HCT116 (cell line): ENCODE data around the gene ADARB2. TPM values are rescaled to one million over a fixed set of nuclear protein-coding genes. Genes with fewer than 3 reads are reported as not detected.

Experiments
- ATAC-seq: fragments of 200-7000 bp; cut with Tn5 transposase; 2 replicates; pipeline ENCODE4 v1.9.1; 2020; ENCODE audit warnings: mild to moderate bottlenecking, moderate library complexity
- BruUV-seq: library from RNA; stranded (reverse); fragments of 400-500 nt; replicated peaks from 2 replicates; lab custom pipeline; 2021; lab: Mats Ljungman, UMichigan
- CTCF ChIA-PET: fragments of 300-600 bp; sonication (Branson Sonifier 250); formaldehyde crosslinking; loops from one replicate; lab custom pipeline; 2021; ENCODE audit warnings: antibody characterized with exemption; lab: Charles Lee
- POLR2A ChIA-PET: fragments of 300-600, 350-600 bp; sonication (Branson Sonifier 250); formaldehyde crosslinking; loops from one replicate; lab custom pipeline; 2021; ENCODE audit warnings: antibody characterized with exemption; lab: Charles Lee
- RAD21 ChIA-PET, 2 experiments: fragments of 300-600 bp; sonication (Branson Sonifier 250); formaldehyde crosslinking; loops; one replicate each; lab custom pipeline; 2023; ENCODE audit warnings: low total read pairs in 2 of 2; ENCODE audit not compliant: uncharacterized antibody in 2 of 2, unreplicated experiment in 2 of 2, low non-redundant PET in 1 of 2; lab: Charles Lee
- DNase-seq: peaks from one replicate; pipeline ENCODE4 v3.0.0-alpha.2; 2010; ENCODE audit warnings: low read depth, low spot score
- H2AFZ ChIP-seq: fragments of 200-600 bp; shearing (Covaris generic), sonication (generic); 2 replicates; pipeline ENCODE4 v1.6.1; 2017; ENCODE audit warnings: low read depth, mixed run types, mixed read lengths, antibody characterized with exemption, low read length; ENCODE audit not compliant: poor library complexity, severe bottlenecking
- H3K27ac ChIP-seq: 2 replicates; pipeline ENCODE4 v1.5.1; 2012; ENCODE audit warnings: low read depth, low read length
- H3K27me3 ChIP-seq: fragments of 200-600 bp; sonication (generic); 2 replicates; pipeline ENCODE4 v1.6.1; 2016; ENCODE audit warnings: mixed run types, low read length, mixed read lengths; ENCODE audit not compliant: insufficient read depth
- H3K36me3 ChIP-seq, 2 experiments: fragments of 200-500 bp in 1 of 2; fragments of 200-600 bp in 1 of 2; sonication (Bioruptor generic) in 1 of 2; sonication (generic) in 1 of 2; 2 replicates each; pipeline versions ENCODE4 v1.5.1 to v1.6.1; 2014 to 2016; ENCODE audit warnings: low read length in 2 of 2, inconsistent platforms in 1 of 2, mixed read lengths in 1 of 2, mixed run types in 1 of 2; ENCODE audit not compliant: insufficient read depth in 2 of 2, control insufficient read depth in 1 of 2
- H3K4me1 ChIP-seq, 2 experiments: fragments of 200-600 bp in 1 of 2; sonication (generic) in 1 of 2; 2 replicates each; pipeline versions ENCODE4 v1.5.1 to v1.6.1; 2012 to 2017; ENCODE audit warnings: low read length in 2 of 2, inconsistent platforms in 1 of 2, mild to moderate bottlenecking in 1 of 2, mixed read lengths in 1 of 2, mixed run types in 1 of 2, moderate library complexity in 1 of 2; ENCODE audit not compliant: insufficient read depth in 2 of 2, control insufficient read depth in 1 of 2
- H3K4me2 ChIP-seq: fragments of 200-600 bp; sonication (generic); 2 replicates; pipeline ENCODE4 v1.6.1; 2017; ENCODE audit warnings: mixed run types, low read length, mixed read lengths
- H3K4me3 ChIP-seq, 2 experiments: fragments of 200-600 bp in 1 of 2; sonication (generic) in 1 of 2; replicated peaks in 1 of 2; 2 replicates each; pipeline ENCODE4 v1.5.1; 2011 to 2016; ENCODE audit warnings: low read length in 2 of 2, control low read depth in 1 of 2, low read depth in 1 of 2, mild to moderate bottlenecking in 1 of 2, mixed read lengths in 1 of 2, mixed run types in 1 of 2
- H3K79me2 ChIP-seq: fragments of 200-600 bp; sonication (generic); 2 replicates; pipeline ENCODE4 v1.6.1; 2017; ENCODE audit warnings: mild to moderate bottlenecking, mixed run types, low read length, moderate library complexity, mixed read lengths; ENCODE audit not compliant: insufficient read depth
- H3K9ac ChIP-seq: fragments of 200-600 bp; sonication (generic); 2 replicates; pipeline ENCODE4 v1.6.1; 2016; ENCODE audit warnings: low read length, mixed read lengths
- H3K9me2 ChIP-seq: fragments of 200-600 bp; sonication (generic), shearing (Covaris generic); 2 replicates; pipeline ENCODE4 v1.6.1; 2017; ENCODE audit warnings: mixed run types, mild to moderate bottlenecking, moderate library complexity; ENCODE audit not compliant: insufficient read depth
- H3K9me3 ChIP-seq, 2 experiments: fragments of 200-500 bp in 1 of 2; fragments of 200-600 bp in 1 of 2; sonication (Bioruptor generic) in 1 of 2; sonication (generic) in 1 of 2; 2 replicates each; pipeline ENCODE4 v1.6.1; 2014 to 2017; ENCODE audit warnings: low read length in 2 of 2, mixed read lengths in 2 of 2, inconsistent platforms in 1 of 2, low read depth in 1 of 2, mild to moderate bottlenecking in 1 of 2, mixed run types in 1 of 2, moderate library complexity in 1 of 2; ENCODE audit not compliant: control insufficient read depth in 1 of 2, insufficient read depth in 1 of 2
- H4K20me1 ChIP-seq: fragments of 200-600 bp; sonication (generic), shearing (Covaris generic); 2 replicates; pipeline ENCODE4 v1.6.1; 2017; ENCODE audit warnings: mixed run types, mild to moderate bottlenecking, moderate library complexity; ENCODE audit not compliant: insufficient read depth
- CBX3 ChIP-seq: IDR thresholded peaks from 2 replicates; pipeline ENCODE4 v1.6.1; 2012; ENCODE audit warnings: low read depth
- CEBPB ChIP-seq: IDR thresholded peaks from 2 replicates; pipeline ENCODE4 v1.6.1; 2012; ENCODE audit warnings: low read depth
- EGR1 ChIP-seq: IDR thresholded peaks from 2 replicates; pipeline ENCODE4 v1.6.1; 2012; ENCODE audit warnings: low read depth
- ELF1 ChIP-seq: IDR thresholded peaks from 2 replicates; pipeline ENCODE4 v1.6.1; 2012; ENCODE audit warnings: low read depth, borderline replicate concordance
- EZH2 ChIP-seq: fragments of 200-600 bp; sonication (generic); IDR thresholded peaks from 2 replicates; pipeline ENCODE4 v1.6.1; 2017; ENCODE audit warnings: antibody characterized with exemption, mixed run types
- EZH2phosphoT487 ChIP-seq: fragments of 200-600 bp; IDR thresholded peaks from 2 replicates; pipeline ENCODE4 v1.6.1; 2018; ENCODE audit warnings: antibody characterized with exemption, borderline replicate concordance
- FOSL1 ChIP-seq: IDR thresholded peaks from 2 replicates; pipeline ENCODE4 v1.6.1; 2012; ENCODE audit warnings: low read depth
- POLR2A ChIP-seq: IDR thresholded peaks from 2 replicates; pipeline ENCODE4 v1.7.0; 2011; ENCODE audit warnings: borderline replicate concordance; ENCODE audit not compliant: insufficient read depth, insufficient read length; ENCODE audit errors: extremely low read depth
- SP1 ChIP-seq: IDR thresholded peaks from 2 replicates; pipeline ENCODE4 v1.6.1; 2012; ENCODE audit warnings: low read depth
- SRF ChIP-seq: IDR thresholded peaks from 2 replicates; pipeline ENCODE4 v1.6.1; 2012; ENCODE audit warnings: low read depth
- TCF7L2 ChIP-seq: IDR thresholded peaks from 2 replicates; pipeline ENCODE4 v1.7.0; 2011; ENCODE audit warnings: borderline replicate concordance, inconsistent platforms; ENCODE audit not compliant: insufficient read depth, insufficient read length; ENCODE audit errors: extremely low read depth
- ZNF274 ChIP-seq: fragments of 200-500 bp; sonication (Bioruptor generic); IDR thresholded peaks from 2 replicates; pipeline ENCODE4 v1.6.1; 2014; ENCODE audit warnings: mild to moderate bottlenecking, low read depth, low read length, inconsistent platforms
- intact Hi-C: fragments of 100-400 bp; cut with micrococcal nuclease; formaldehyde crosslinking; loops from 2 replicates; pipeline ENCODE4 v1.10.0; 2022
- total RNA-seq: library from RNA; stranded (reverse); gene quantifications from one replicate; pipeline ENCODE4 v1.2.1, GENCODE V29; 2021; ENCODE audit not compliant: unreplicated experiment
- TF ChIP-seq, protein P1 (sequence below): IDR thresholded peaks from 2 replicates; pipeline ENCODE4 v1.6.1; 2012; ENCODE audit warnings: low read depth
- TF ChIP-seq, protein P2 (sequence below): IDR thresholded peaks from 2 replicates; pipeline ENCODE4 v1.6.1; 2012

The ADARB2 gene
- total RNA-seq, 1 experiment from 2014 or later: not detected

DNA sequence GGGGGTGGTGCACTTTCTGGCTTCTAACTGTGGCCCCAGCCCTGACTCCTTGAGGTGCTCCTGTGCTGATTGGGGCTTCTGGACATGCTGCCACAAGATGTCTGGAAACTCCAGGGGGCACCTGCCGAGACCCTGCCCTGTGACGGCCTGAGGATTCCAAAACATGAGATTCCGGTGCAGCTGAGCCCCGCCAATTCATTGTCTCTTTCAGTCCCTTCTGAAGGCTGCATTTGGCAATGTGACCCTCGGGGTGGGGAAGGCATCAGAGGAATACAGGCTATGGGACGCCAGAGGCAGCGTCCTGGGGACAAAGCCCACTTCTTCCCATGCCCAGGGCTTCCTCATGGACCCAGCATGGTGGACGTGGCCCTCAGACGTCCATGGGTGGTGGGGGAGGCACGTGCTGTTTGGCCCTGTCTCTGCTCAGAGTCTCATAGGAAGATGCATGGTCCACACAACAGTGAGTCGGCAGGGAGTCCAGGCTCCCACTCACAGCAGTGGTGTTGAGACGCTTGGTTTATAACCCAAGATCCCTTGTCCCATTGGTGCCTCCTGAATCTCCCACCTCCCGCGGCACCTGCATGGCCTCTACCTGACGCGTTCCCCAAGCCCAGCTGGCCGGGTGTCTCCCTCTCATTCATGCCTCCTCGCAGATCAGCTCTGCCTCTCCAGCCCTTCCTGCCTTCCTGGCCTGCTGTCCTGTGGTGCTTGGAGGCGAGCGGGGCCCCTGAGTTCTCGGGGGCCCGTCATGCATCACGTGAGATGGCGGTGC, 551.2 kb downstream of the ADARB2 start:
- Histone ChIP-seq H3K27me3 (peaks cover 42% of the 10 kb centered on the region), H3K4me3 (no peak overlapping the region), H3K9ac (no peak overlapping the region), H3K9me3 (no peaks in the 10 kb centered on the region), H3K36me3 (no peaks in the 10 kb centered on the region), H4K20me1 (no peaks in the 10 kb centered on the region), H3K4me1 (no peaks in the 10 kb centered on the region), H3K79me2 (no peaks in the 10 kb centered on the region), H3K27ac (no peak overlapping the region), H3K9me2 (no peaks in the 10 kb centered on the region), H3K4me2 (no peak overlapping the region), H2AFZ (no peak overlapping the region)
- ATAC-seq (no peak), DNase-seq (no peak)
- ChIA-PET POLR2A (no interaction called here), RAD21 (no interaction called here), CTCF (no interaction called here)
- intact Hi-C loops: no loop called here
- no TSS peak for BruUV-seq
- TF ChIP-seq, protein P1, sequence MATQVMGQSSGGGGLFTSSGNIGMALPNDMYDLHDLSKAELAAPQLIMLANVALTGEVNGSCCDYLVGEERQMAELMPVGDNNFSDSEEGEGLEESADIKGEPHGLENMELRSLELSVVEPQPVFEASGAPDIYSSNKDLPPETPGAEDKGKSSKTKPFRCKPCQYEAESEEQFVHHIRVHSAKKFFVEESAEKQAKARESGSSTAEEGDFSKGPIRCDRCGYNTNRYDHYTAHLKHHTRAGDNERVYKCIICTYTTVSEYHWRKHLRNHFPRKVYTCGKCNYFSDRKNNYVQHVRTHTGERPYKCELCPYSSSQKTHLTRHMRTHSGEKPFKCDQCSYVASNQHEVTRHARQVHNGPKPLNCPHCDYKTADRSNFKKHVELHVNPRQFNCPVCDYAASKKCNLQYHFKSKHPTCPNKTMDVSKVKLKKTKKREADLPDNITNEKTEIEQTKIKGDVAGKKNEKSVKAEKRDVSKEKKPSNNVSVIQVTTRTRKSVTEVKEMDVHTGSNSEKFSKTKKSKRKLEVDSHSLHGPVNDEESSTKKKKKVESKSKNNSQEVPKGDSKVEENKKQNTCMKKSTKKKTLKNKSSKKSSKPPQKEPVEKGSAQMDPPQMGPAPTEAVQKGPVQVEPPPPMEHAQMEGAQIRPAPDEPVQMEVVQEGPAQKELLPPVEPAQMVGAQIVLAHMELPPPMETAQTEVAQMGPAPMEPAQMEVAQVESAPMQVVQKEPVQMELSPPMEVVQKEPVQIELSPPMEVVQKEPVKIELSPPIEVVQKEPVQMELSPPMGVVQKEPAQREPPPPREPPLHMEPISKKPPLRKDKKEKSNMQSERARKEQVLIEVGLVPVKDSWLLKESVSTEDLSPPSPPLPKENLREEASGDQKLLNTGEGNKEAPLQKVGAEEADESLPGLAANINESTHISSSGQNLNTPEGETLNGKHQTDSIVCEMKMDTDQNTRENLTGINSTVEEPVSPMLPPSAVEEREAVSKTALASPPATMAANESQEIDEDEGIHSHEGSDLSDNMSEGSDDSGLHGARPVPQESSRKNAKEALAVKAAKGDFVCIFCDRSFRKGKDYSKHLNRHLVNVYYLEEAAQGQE: no peak
- TF ChIP-seq EZH2phosphoT487 (no peak), CBX3 (no peak), EGR1 (no peak), POLR2A (no peak), FOSL1 (no peak), CEBPB (no peak), EZH2 (no peak), ELF1 (no peak), ZNF274 (no peak), SRF (no peak), SP1 (no peak), TCF7L2 (no peak)
- TF ChIP-seq, protein P2, sequence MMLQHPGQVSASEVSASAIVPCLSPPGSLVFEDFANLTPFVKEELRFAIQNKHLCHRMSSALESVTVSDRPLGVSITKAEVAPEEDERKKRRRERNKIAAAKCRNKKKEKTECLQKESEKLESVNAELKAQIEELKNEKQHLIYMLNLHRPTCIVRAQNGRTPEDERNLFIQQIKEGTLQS: no peak
